Central memory CD8-positive, alpha-beta T cell (primary cell): Measurements from ENCODE around the gene PAPPA.

ENCODE experiments used
- ATAC-seq: fragments of 150-1000 bp; cut with Tn5 transposase; replicated peaks from 2 replicates; pipeline ENCODE4 v1.10.0; 2022; ENCODE audit warnings: mild to moderate bottlenecking, moderate FRiP score, moderate number of reproducible peaks; ENCODE audit not compliant: poor library complexity, severe bottlenecking; ENCODE audit errors: extremely low read depth
- DNase-seq, 2 donors: peaks; one replicate each; pipeline ENCODE4 v3.0.0; 2021; ENCODE audit warnings: low spot score in 2 of 2
- H3K27ac Mint-ChIP-seq: one replicate; pipeline ENCODE4 v1.8.0; 2022; ENCODE audit warnings: low read depth, mild to moderate bottlenecking, moderate library complexity, mixed read lengths
- H3K27me3 Mint-ChIP-seq: one replicate; pipeline ENCODE4 v1.8.0; 2022; ENCODE audit warnings: mixed read lengths
- H3K36me3 Mint-ChIP-seq: one replicate; pipeline ENCODE4 v1.8.0; 2022; ENCODE audit warnings: mild to moderate bottlenecking, moderate library complexity, mixed read lengths; ENCODE audit not compliant: insufficient read depth
- H3K4me1 Mint-ChIP-seq: one replicate; pipeline ENCODE4 v1.8.0; 2022; ENCODE audit warnings: mixed read lengths
- H3K4me3 Mint-ChIP-seq: one replicate; pipeline ENCODE4 v1.8.0; 2022; ENCODE audit warnings: mild to moderate bottlenecking, moderate library complexity, mixed read lengths
- H3K9me3 Mint-ChIP-seq: one replicate; pipeline ENCODE4 v1.8.0; 2022; ENCODE audit warnings: mixed read lengths

Gene PAPPA

GRCh38 chr9:116142706-116143492 lies 10.7 kb upstream of the PAPPA start:
- ATAC-seq (no peak), DNase-seq (no peak)
- H3K9me3 Mint-ChIP-seq: no peaks in the 10 kb centered on the region
- no peaks in the 10 kb centered on the region for H3K27me3 Mint-ChIP-seq
- no peak overlapping the region for H3K4me3 Mint-ChIP-seq
- H3K27ac Mint-ChIP-seq: no peak overlapping the region
- H3K36me3 Mint-ChIP-seq: no peaks in the 10 kb centered on the region
- H3K4me1 Mint-ChIP-seq: no peaks in the 10 kb centered on the region

GRCh38 chr9:116144038-116144437 lies 9.6 kb upstream of the PAPPA start:
- no peak for DNase-seq
- Mint-ChIP-seq H3K36me3 (no peaks in the 10 kb centered on the region), H3K4me3 (no peak overlapping the region), H3K4me1 (no peaks in the 10 kb centered on the region), H3K9me3 (no peaks in the 10 kb centered on the region), H3K27me3 (peaks cover 5% of the 10 kb centered on the region), H3K27ac (no peak overlapping the region)
- ATAC-seq: no peak

GRCh38 chr9:116144555-116144954 lies 9.0 kb upstream of the PAPPA start:
- Mint-ChIP-seq H3K27ac (no peak overlapping the region), H3K27me3 (peaks cover 10% of the 10 kb centered on the region), H3K4me3 (no peak overlapping the region), H3K36me3 (no peaks in the 10 kb centered on the region), H3K9me3 (no peaks in the 10 kb centered on the region), H3K4me1 (no peaks in the 10 kb centered on the region)
- ATAC-seq (no peak), DNase-seq (no peak)

- H3K27ac Mint-ChIP-seq: no peak overlapping the region
These were observed 8.6 kb upstream of the PAPPA start for GRCh38 chr9:116145036-116145435.

GRCh38 chr9:116147821-116148220 lies 5.8 kb upstream of the PAPPA start:
- peaks cover 38% of the 10 kb centered on the region for H3K27me3 Mint-ChIP-seq
- no peaks in the 10 kb centered on the region for H3K9me3 Mint-ChIP-seq
- no peak overlapping the region for H3K27ac Mint-ChIP-seq
- no peak for DNase-seq
- H3K4me3 Mint-ChIP-seq: no peak overlapping the region
- H3K36me3 Mint-ChIP-seq: no peaks in the 10 kb centered on the region
- no peak for ATAC-seq
- no peaks in the 10 kb centered on the region for H3K4me1 Mint-ChIP-seq

More at GRCh38 chr9:116145036-116145435, 8.6 kb upstream of the PAPPA start:
- Mint-ChIP-seq H3K4me1 (no peaks in the 10 kb centered on the region), H3K9me3 (no peaks in the 10 kb centered on the region), H3K27me3 (peaks cover 13% of the 10 kb centered on the region), H3K36me3 (no peaks in the 10 kb centered on the region), H3K4me3 (no peak overlapping the region)
- DNase-seq (no peak), ATAC-seq (no peak)

- DNase-seq (no peak), ATAC-seq (no peak)
- no peaks in the 10 kb centered on the region for H3K9me3 Mint-ChIP-seq
- no peaks in the 10 kb centered on the region for H3K36me3 Mint-ChIP-seq
- no peak overlapping the region for H3K4me3 Mint-ChIP-seq
- H3K27me3 Mint-ChIP-seq: peaks cover 53% of the 10 kb centered on the region
- H3K4me1 Mint-ChIP-seq: peaks cover 6% of the 10 kb centered on the region
- H3K27ac Mint-ChIP-seq: no peak overlapping the region
These were observed 3.7 kb upstream of the PAPPA start for GRCh38 chr9:116149844-116150243.

GRCh38 chr9:116151199-116151598 lies 2.4 kb upstream of the PAPPA start:
- H3K36me3 Mint-ChIP-seq: no peaks in the 10 kb centered on the region
- peaks cover 6% of the 10 kb centered on the region for H3K4me1 Mint-ChIP-seq
- no peak overlapping the region for H3K4me3 Mint-ChIP-seq
- H3K9me3 Mint-ChIP-seq: no peaks in the 10 kb centered on the region
- no peak for ATAC-seq
- DNase-seq: no peak
- no peak overlapping the region for H3K27ac Mint-ChIP-seq
- H3K27me3 Mint-ChIP-seq: peaks cover 67% of the 10 kb centered on the region

- H3K4me1 Mint-ChIP-seq: peaks cover 6% of the 10 kb centered on the region
- ATAC-seq: no peak
- DNase-seq: no peak
- H3K9me3 Mint-ChIP-seq: no peaks in the 10 kb centered on the region
- H3K36me3 Mint-ChIP-seq: no peaks in the 10 kb centered on the region
- H3K27ac Mint-ChIP-seq: no peak overlapping the region
- no peak overlapping the region for H3K4me3 Mint-ChIP-seq
- peaks cover 74% of the 10 kb centered on the region for H3K27me3 Mint-ChIP-seq
These were observed 1.6 kb upstream of the PAPPA start for GRCh38 chr9:116151966-116152381.

GRCh38 chr9:116152390-116152789 lies 1.2 kb upstream of the PAPPA start:
- no peaks in the 10 kb centered on the region for H3K9me3 Mint-ChIP-seq
- no peak overlapping the region for H3K4me3 Mint-ChIP-seq
- peaks cover 6% of the 10 kb centered on the region for H3K4me1 Mint-ChIP-seq
- no peak overlapping the region for H3K27ac Mint-ChIP-seq
- ATAC-seq (no peak), DNase-seq (no peak)
- H3K27me3 Mint-ChIP-seq: peaks cover 79% of the 10 kb centered on the region
- no peaks in the 10 kb centered on the region for H3K36me3 Mint-ChIP-seq

- peaks cover 86% of the 10 kb centered on the region for H3K27me3 Mint-ChIP-seq
- H3K9me3 Mint-ChIP-seq: no peaks in the 10 kb centered on the region
- no peaks in the 10 kb centered on the region for H3K36me3 Mint-ChIP-seq
- DNase-seq: no peak
- no peak overlapping the region for H3K4me3 Mint-ChIP-seq
- H3K4me1 Mint-ChIP-seq: peaks cover 6% of the 10 kb centered on the region
- ATAC-seq: no peak
- no peak overlapping the region for H3K27ac Mint-ChIP-seq
These were observed 438 bp upstream of the PAPPA start for GRCh38 chr9:116152941-116153764.

GRCh38 chr9:116154334-116154975 lies 864 bp downstream of the PAPPA start:
- H3K27ac Mint-ChIP-seq: no peak overlapping the region
- peaks cover 91% of the 10 kb centered on the region for H3K27me3 Mint-ChIP-seq
- H3K9me3 Mint-ChIP-seq: no peaks in the 10 kb centered on the region
- no peak for ATAC-seq
- DNase-seq: no peak
- no peaks in the 10 kb centered on the region for H3K36me3 Mint-ChIP-seq
- H3K4me3 Mint-ChIP-seq: no peak overlapping the region
- peaks cover 6% of the 10 kb centered on the region for H3K4me1 Mint-ChIP-seq

GRCh38 chr9:116154976-116155697 lies 1.5 kb downstream of the PAPPA start:
- H3K4me1 Mint-ChIP-seq: peaks cover 6% of the 10 kb centered on the region
- DNase-seq: no peak
- no peak for ATAC-seq
- no peak overlapping the region for H3K4me3 Mint-ChIP-seq
- H3K27me3 Mint-ChIP-seq: peaks cover 88% of the 10 kb centered on the region
- H3K9me3 Mint-ChIP-seq: no peaks in the 10 kb centered on the region
- H3K36me3 Mint-ChIP-seq: no peaks in the 10 kb centered on the region
- H3K27ac Mint-ChIP-seq: no peak overlapping the region
